Stimulated activated CD4-positive, alpha-beta T cell treated with anti-CD3 and anti-CD28 coated beads, Interleukin-4, amount 100 ng/mL, for 4 hours (primary cell): ENCODE data around the gene CGB2.
"Not testable (repeated sequence)": the region's sequence is repeated elsewhere in the genome, so short reads cannot be mapped to it uniquely, and the experiment has no call there.

Experiments
- DNase-seq, 2 experiments: peaks; one replicate each; pipeline ENCODE4 v3.0.0-alpha.2; 2020

Gene CGB2

GRCh38 chr19:49038557-49039276 lies 7.0 kb downstream of the CGB2 start:
- not testable (repeated sequence) for DNase-seq

GRCh38 chr19:49039736-49040135 lies 8.0 kb downstream of the CGB2 start:
- not testable (repeated sequence) for DNase-seq

- DNase-seq, result no peak
Observed at GRCh38 chr19:49042177-49042576, 10.5 kb downstream of the CGB2 start.

- not testable (repeated sequence) for DNase-seq
Observed at GRCh38 chr19:49042666-49043065, 11.0 kb downstream of the CGB2 start.

GRCh38 chr19:49043548-49043947 lies 11.9 kb downstream of the CGB2 start, which contains the start of gene CGB5:
Gene CGB5 (plus strand): TSS chr19:49043848. CDS start chr19:49044210, 362 bp downstream.
- not testable (repeated sequence) for DNase-seq

GRCh38 chr19:49049011-49049410 lies 17.3 kb downstream of the CGB2 start, which contains the start of gene CGB8:
Gene CGB8 (minus strand): TSS chr19:49049111. CDS start chr19:49048739, 372 bp downstream.
- not testable (repeated sequence) for DNase-seq

GRCh38 chr19:49049834-49050233 lies 18.1 kb downstream of the CGB2 start:
- DNase-seq, result not testable (repeated sequence)

- not testable (repeated sequence) for DNase-seq
Observed at GRCh38 chr19:49050376-49051033, 18.8 kb downstream of the CGB2 start.

- peak; percentile 38 to 53 for DNase-seq
Observed at GRCh38 chr19:49056101-49056901, 24.6 kb downstream of the CGB2 start.

GRCh38 chr19:49056902-49057596 lies 25.4 kb downstream of the CGB2 start:
- not testable (repeated sequence) for DNase-seq

GRCh38 chr19:49057636-49058234 lies 26.0 kb downstream of the CGB2 start, which contains the start of gene CGB7:
Gene CGB7 (minus strand): TSS chr19:49057749. CDS start chr19:49055375, 2,374 bp downstream.
- peak; percentile 31 to 34 for DNase-seq

- DNase-seq, result no peak
Observed at GRCh38 chr19:49058562-49058961, 26.9 kb downstream of the CGB2 start.

GRCh38 chr19:49059053-49059452 lies 27.4 kb downstream of the CGB2 start:
- no peak for DNase-seq

- no peak for DNase-seq
Observed at GRCh38 chr19:49061000-49061399, 29.3 kb downstream of the CGB2 start.

GRCh38 chr19:49061445-49061844 lies 29.8 kb downstream of the CGB2 start:
- no peak for DNase-seq

GRCh38 chr19:49064029-49064629 lies 32.4 kb downstream of the CGB2 start:
- DNase-seq, result no peak

- no peak for DNase-seq
Observed at GRCh38 chr19:49064768-49065611, 33.3 kb downstream of the CGB2 start, which contains the start of gene NTF4. Gene NTF4 (minus strand): TSS chr19:49064818. CDS start chr19:49061997, 2,821 bp downstream.

- DNase-seq, result no peak
Observed at GRCh38 chr19:49065905-49066512, 34.3 kb downstream of the CGB2 start.

- DNase-seq, result no peak
Observed at GRCh38 chr19:49067554-49067953, 35.9 kb downstream of the CGB2 start.

GRCh38 chr19:49069026-49069425 lies 37.3 kb downstream of the CGB2 start:
- DNase-seq, result no peak
